HG03571 (cell line): ENCODE data around the gene STARD13.

Experiments
- ATAC-seq: cut with Tn5 transposase; IDR thresholded peaks from one replicate; pipeline ENCODE4 v1.9.1; 2021; ENCODE audit not compliant: unreplicated experiment

The STARD13 gene

GRCh38 chr13:33101835-33102234, 183.7 kb downstream of the STARD13 start:
- ATAC-seq = no peak

GRCh38 chr13:33100886-33101285, 184.7 kb downstream of the STARD13 start:
- ATAC-seq = no peak

- no peak for ATAC-seq
Measured at GRCh38 chr13:33099860-33100259, 185.7 kb downstream of the STARD13 start.

- no peak for ATAC-seq
Measured at GRCh38 chr13:33096886-33097605, 188.5 kb downstream of the STARD13 start.

GRCh38 chr13:33092073-33092987, 193.2 kb downstream of the STARD13 start:
- no peak for ATAC-seq

GRCh38 chr13:33091415-33091774, 194.2 kb downstream of the STARD13 start:
- ATAC-seq = no peak

- no peak for ATAC-seq
Measured at GRCh38 chr13:33090755-33091414, 194.7 kb downstream of the STARD13 start.

GRCh38 chr13:33089311-33089710, 196.2 kb downstream of the STARD13 start:
- ATAC-seq = no peak

GRCh38 chr13:33087790-33088189, 197.8 kb downstream of the STARD13 start:
- no peak for ATAC-seq

- no peak for ATAC-seq
Measured at GRCh38 chr13:33087091-33087490, 198.5 kb downstream of the STARD13 start.

GRCh38 chr13:33083054-33083453, 202.5 kb downstream of the STARD13 start:
- no peak for ATAC-seq

- ATAC-seq = no peak
Measured at GRCh38 chr13:33081666-33082065, 203.9 kb downstream of the STARD13 start.

- no peak for ATAC-seq
Measured at GRCh38 chr13:33080972-33081590, 204.5 kb downstream of the STARD13 start.

GRCh38 chr13:33079960-33080359, 205.6 kb downstream of the STARD13 start:
- no peak for ATAC-seq

- no peak for ATAC-seq
Measured at GRCh38 chr13:33078263-33078662, 207.3 kb downstream of the STARD13 start.

GRCh38 chr13:33076001-33076992, 209.3 kb downstream of the STARD13 start:
- ATAC-seq = no peak

GRCh38 chr13:33073338-33073737, 212.2 kb downstream of the STARD13 start:
- no peak for ATAC-seq

- no peak for ATAC-seq
Measured at GRCh38 chr13:33072759-33073158, 212.8 kb downstream of the STARD13 start.

- ATAC-seq = no peak
Measured at GRCh38 chr13:33072282-33072681, 213.3 kb downstream of the STARD13 start.

- ATAC-seq = no peak
Measured at GRCh38 chr13:33070713-33071112, 214.8 kb downstream of the STARD13 start.
